Prostate gland (tissue), 2 donors: Measurements from ENCODE around the gene PIEZO2.

Source experiments
- POLR2A ChIP-seq: fragments of 450-650 bp; IDR thresholded peaks from one replicate; pipeline ENCODE4 v1.6.1; 2016; ENCODE audit warnings: antibody characterized with exemption, mild to moderate bottlenecking
- TF ChIP-seq, protein P1 (sequence below), 4 experiments: fragments of 200-600 bp in 2 of 4; fragments of 450-650 bp in 2 of 4; sonication (generic) in 2 of 4; IDR thresholded peaks; 1 replicate in 3 of 4; 2 replicates in 1 of 4; pipeline ENCODE4 v1.5.1; 2016 to 2019; ENCODE audit warnings: antibody characterized with exemption in 4 of 4, mild to moderate bottlenecking in 2 of 4, moderate library complexity in 2 of 4

DNA sequence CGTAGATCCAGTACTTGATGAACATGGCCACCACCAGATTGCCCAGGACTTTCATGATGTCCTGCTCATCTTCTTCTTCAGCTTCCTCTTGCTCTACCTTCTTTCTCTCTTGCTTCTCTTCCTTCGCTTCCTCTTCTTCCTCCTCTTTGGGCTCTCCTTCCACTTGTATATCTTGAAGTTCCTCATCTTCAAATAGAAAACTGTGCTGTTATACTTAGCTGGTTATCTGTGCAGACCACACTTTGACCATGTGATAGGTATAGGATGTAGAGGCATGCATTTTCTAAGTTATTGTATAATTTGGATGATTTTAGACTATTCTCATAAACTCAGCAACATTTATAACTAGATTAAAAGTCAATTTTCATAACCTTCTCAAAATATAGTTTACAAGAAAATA, 360.2 kb downstream of the PIEZO2 start:
- TF ChIP-seq, protein P1, sequence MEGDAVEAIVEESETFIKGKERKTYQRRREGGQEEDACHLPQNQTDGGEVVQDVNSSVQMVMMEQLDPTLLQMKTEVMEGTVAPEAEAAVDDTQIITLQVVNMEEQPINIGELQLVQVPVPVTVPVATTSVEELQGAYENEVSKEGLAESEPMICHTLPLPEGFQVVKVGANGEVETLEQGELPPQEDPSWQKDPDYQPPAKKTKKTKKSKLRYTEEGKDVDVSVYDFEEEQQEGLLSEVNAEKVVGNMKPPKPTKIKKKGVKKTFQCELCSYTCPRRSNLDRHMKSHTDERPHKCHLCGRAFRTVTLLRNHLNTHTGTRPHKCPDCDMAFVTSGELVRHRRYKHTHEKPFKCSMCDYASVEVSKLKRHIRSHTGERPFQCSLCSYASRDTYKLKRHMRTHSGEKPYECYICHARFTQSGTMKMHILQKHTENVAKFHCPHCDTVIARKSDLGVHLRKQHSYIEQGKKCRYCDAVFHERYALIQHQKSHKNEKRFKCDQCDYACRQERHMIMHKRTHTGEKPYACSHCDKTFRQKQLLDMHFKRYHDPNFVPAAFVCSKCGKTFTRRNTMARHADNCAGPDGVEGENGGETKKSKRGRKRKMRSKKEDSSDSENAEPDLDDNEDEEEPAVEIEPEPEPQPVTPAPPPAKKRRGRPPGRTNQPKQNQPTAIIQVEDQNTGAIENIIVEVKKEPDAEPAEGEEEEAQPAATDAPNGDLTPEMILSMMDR (IDR thresholded peaks at IDR 0.05): no peak
- no peak for TF ChIP-seq POLR2A
